ENCODE results near the gene FADS2.

DNA sequence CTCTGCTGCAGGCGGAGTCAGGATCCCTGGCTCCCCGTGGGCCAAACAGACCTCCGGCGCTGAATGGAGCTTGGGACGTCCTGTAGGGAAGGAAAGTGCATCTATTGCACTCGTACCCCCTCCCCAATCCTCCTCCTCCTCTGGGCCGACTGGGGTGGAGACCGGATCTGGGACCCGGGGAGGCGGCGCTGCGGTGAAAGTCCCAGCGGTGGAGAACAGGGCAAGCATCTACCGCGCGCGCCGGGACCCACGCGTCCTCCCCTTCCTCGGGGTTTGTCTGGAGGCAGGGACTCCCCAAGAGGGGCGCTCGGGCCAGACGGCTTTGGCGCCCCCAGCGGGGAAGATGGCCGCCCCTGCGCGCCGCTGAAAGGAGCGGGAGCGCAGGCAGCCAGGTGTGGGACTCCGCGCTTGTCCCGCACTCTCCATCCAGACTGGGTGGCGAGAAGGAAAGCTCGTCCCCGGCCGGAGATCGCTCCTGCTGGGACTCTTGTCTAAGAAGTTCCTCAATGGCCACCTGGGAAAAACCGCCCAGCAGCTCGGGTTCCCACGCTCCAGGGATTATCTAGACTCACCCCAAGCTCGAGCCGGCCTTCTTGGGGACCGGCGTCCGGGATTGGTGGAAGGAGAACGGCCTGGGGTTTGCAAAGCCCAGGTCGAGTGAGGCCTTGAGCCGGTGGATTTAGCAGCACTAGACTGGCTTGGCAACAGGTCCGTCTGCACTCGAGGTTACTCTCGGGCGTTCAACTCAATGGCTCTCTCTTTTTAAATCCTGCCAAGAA is 718 bp downstream of the FADS2 start:
- no peak for TF ChIP-seq NFRKB (IDR thresholded peaks at IDR 0.05)
- no peak for TF ChIP-seq SP1 (IDR thresholded peaks at IDR 0.05)
- TF ChIP-seq BHLHE40 (IDR thresholded peaks at IDR 0.05; ENCODE audit: borderline replicate concordance): no peak
- TF ChIP-seq TARDBP (IDR thresholded peaks at IDR 0.05): no peak
- TF ChIP-seq, protein P1, sequence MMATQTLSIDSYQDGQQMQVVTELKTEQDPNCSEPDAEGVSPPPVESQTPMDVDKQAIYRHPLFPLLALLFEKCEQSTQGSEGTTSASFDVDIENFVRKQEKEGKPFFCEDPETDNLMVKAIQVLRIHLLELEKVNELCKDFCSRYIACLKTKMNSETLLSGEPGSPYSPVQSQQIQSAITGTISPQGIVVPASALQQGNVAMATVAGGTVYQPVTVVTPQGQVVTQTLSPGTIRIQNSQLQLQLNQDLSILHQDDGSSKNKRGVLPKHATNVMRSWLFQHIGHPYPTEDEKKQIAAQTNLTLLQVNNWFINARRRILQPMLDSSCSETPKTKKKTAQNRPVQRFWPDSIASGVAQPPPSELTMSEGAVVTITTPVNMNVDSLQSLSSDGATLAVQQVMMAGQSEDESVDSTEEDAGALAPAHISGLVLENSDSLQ (IDR thresholded peaks at IDR 0.05): no peak
- TF ChIP-seq SUZ12 (IDR thresholded peaks at IDR 0.05): no peak

Data from HEK293T (cell line).